ENCODE results near the gene TSHZ3.

Gene TSHZ3

DNA sequence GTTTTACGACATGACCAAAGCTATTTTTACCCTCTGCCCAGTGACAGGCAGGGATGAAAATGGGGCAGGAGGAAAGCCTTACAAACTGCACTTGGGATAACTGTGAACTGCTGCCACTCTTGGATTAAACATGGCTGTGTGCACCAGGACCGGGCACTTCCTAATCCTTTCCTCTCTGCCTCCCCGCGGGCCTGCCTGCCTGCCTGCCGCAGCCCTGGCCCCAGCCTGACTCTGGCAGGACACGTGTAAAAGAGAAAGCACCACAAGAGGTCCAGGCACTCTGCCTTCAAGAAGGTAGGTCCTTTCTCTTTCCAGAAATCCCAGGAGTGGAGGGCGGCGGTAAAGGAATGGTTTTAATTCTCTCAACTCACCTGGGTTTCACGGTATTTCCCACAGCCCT, 4.8 kb downstream of the TSHZ3 start:
- peaks cover 17% of the 10 kb centered on the region for H3K4me1 ChIP-seq (ENCODE audit: control insufficient read depth, low read depth, low read length)
- no peaks in the 10 kb centered on the region for H3K9me3 ChIP-seq (ENCODE audit: control insufficient read depth, low read depth, low read length)
- no peak overlapping the region for H3K27ac ChIP-seq (ENCODE audit: low read length)
- no peaks in the 10 kb centered on the region for H3K36me3 ChIP-seq (ENCODE audit: control insufficient read depth, low read depth, low read length)
- no peak overlapping the region for H3K4me3 ChIP-seq (ENCODE audit: low read length)
- H3K9ac ChIP-seq (ENCODE audit: low read length) = no peak overlapping the region
- peaks cover 44% of the 10 kb centered on the region for H3K27me3 ChIP-seq (ENCODE audit: control insufficient read depth, insufficient read depth, low read length)

GRCh38 chr19:31342926-31343325, 6.3 kb downstream of the TSHZ3 start:
- Histone ChIP-seq H3K36me3 (ENCODE audit: control insufficient read depth, low read depth, low read length) (no peaks in the 10 kb centered on the region), H3K9me3 (ENCODE audit: control insufficient read depth, low read depth, low read length) (no peaks in the 10 kb centered on the region), H3K27ac (ENCODE audit: low read length) (no peak overlapping the region), H3K4me3 (ENCODE audit: low read length) (no peak overlapping the region), H3K4me1 (ENCODE audit: control insufficient read depth, low read depth, low read length) (peaks cover 18% of the 10 kb centered on the region), H3K9ac (ENCODE audit: low read length) (no peak overlapping the region), H3K27me3 (ENCODE audit: control insufficient read depth, insufficient read depth, low read length) (peaks cover 35% of the 10 kb centered on the region)

DNA sequence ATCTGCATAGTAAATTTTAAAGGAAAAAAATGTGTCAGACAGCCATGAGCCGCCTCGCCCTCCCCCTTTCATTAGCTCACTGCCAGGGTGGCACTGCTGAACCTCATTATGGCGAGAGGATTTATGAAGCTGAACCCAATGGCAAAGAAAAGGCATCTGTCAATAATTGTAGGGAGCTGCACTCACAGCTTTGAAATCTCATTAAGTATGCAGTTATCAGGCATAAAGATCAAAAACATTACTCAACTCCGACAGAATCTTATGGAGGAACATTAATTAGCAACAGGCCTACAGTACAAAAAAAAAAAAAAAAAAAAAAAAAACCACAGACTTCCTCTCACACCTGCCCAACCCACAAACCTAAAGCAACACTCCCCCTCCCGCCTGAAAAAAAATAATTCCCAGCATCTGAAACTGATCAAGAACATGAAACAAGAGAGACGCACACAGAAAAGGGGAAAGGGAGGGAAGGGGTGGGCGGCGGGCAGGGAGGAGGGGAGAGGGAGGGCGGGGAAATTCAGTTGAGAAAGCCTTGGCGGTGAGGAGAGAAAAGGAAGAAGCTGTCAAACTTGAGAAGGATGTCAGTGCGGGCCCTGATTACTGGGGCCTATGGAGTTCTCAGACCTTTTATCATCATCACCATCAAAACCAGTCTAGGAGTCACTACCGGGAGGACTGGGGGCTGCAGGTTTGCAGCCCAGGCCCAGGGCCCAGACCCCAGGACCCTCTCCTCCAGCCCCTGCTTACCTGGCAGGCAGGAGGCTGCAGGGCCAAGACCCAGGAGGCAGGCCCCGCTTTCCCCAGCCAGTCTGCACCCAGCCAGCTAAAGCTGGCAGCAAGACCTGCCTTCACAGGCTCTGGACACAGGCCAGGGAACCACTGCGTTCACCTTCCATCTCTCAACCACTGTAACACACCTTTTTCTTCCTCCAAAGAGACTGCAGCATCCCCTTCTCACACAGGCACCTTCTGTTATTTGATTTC, 8.9 kb downstream of the TSHZ3 start:
- no peaks in the 10 kb centered on the region for H3K36me3 ChIP-seq (ENCODE audit: control insufficient read depth, low read depth, low read length)
- peaks cover 9% of the 10 kb centered on the region for H3K27me3 ChIP-seq (ENCODE audit: control insufficient read depth, insufficient read depth, low read length)
- H3K4me3 ChIP-seq (ENCODE audit: low read length) = no peak overlapping the region
- no peak overlapping the region for H3K27ac ChIP-seq (ENCODE audit: low read length)
- H3K4me1 ChIP-seq (ENCODE audit: control insufficient read depth, low read depth, low read length) = peaks cover 11% of the 10 kb centered on the region
- no peak overlapping the region for H3K9ac ChIP-seq (ENCODE audit: low read length)
- H3K9me3 ChIP-seq (ENCODE audit: control insufficient read depth, low read depth, low read length) = no peaks in the 10 kb centered on the region

- no peak overlapping the region for H3K4me3 ChIP-seq (ENCODE audit: low read length)
- no peaks in the 10 kb centered on the region for H3K36me3 ChIP-seq (ENCODE audit: control insufficient read depth, low read depth, low read length)
- no peak overlapping the region for H3K9ac ChIP-seq (ENCODE audit: low read length)
- no peaks in the 10 kb centered on the region for H3K9me3 ChIP-seq (ENCODE audit: control insufficient read depth, low read depth, low read length)
- no peak overlapping the region for H3K27ac ChIP-seq (ENCODE audit: low read length)
- peaks cover 15% of the 10 kb centered on the region for H3K4me1 ChIP-seq (ENCODE audit: control insufficient read depth, low read depth, low read length)
- no peaks in the 10 kb centered on the region for H3K27me3 ChIP-seq (ENCODE audit: control insufficient read depth, insufficient read depth, low read length)
These were observed 9.8 kb downstream of the TSHZ3 start for GRCh38 chr19:31339411-31339810.

- no peak overlapping the region for H3K27ac ChIP-seq (ENCODE audit: low read length)
- no peaks in the 10 kb centered on the region for H3K9me3 ChIP-seq (ENCODE audit: control insufficient read depth, low read depth, low read length)
- no peaks in the 10 kb centered on the region for H3K36me3 ChIP-seq (ENCODE audit: control insufficient read depth, low read depth, low read length)
- H3K4me1 ChIP-seq (ENCODE audit: control insufficient read depth, low read depth, low read length) = peaks cover 20% of the 10 kb centered on the region
- H3K4me3 ChIP-seq (ENCODE audit: low read length) = no peak overlapping the region
- no peak overlapping the region for H3K9ac ChIP-seq (ENCODE audit: low read length)
- H3K27me3 ChIP-seq (ENCODE audit: control insufficient read depth, insufficient read depth, low read length) = no peaks in the 10 kb centered on the region
These were observed 11.0 kb downstream of the TSHZ3 start for GRCh38 chr19:31338069-31338776.

- peaks cover 20% of the 10 kb centered on the region for H3K4me1 ChIP-seq (ENCODE audit: control insufficient read depth, low read depth, low read length)
- H3K27ac ChIP-seq (ENCODE audit: low read length) = no peak overlapping the region
- H3K36me3 ChIP-seq (ENCODE audit: control insufficient read depth, low read depth, low read length) = no peaks in the 10 kb centered on the region
- no peaks in the 10 kb centered on the region for H3K9me3 ChIP-seq (ENCODE audit: control insufficient read depth, low read depth, low read length)
- no peak overlapping the region for H3K9ac ChIP-seq (ENCODE audit: low read length)
- no peak overlapping the region for H3K4me3 ChIP-seq (ENCODE audit: low read length)
- H3K27me3 ChIP-seq (ENCODE audit: control insufficient read depth, insufficient read depth, low read length) = no peaks in the 10 kb centered on the region
These were observed 12.0 kb downstream of the TSHZ3 start for GRCh38 chr19:31337008-31337914.

GRCh38 chr19:31335716-31336115, 13.5 kb downstream of the TSHZ3 start:
- H3K27me3 ChIP-seq (ENCODE audit: control insufficient read depth, insufficient read depth, low read length) = no peaks in the 10 kb centered on the region
- no peaks in the 10 kb centered on the region for H3K36me3 ChIP-seq (ENCODE audit: control insufficient read depth, low read depth, low read length)
- H3K4me1 ChIP-seq (ENCODE audit: control insufficient read depth, low read depth, low read length) = peaks cover 20% of the 10 kb centered on the region
- H3K4me3 ChIP-seq (ENCODE audit: low read length) = no peak overlapping the region
- H3K9ac ChIP-seq (ENCODE audit: low read length) = no peak overlapping the region
- H3K9me3 ChIP-seq (ENCODE audit: control insufficient read depth, low read depth, low read length) = no peaks in the 10 kb centered on the region
- H3K27ac ChIP-seq (ENCODE audit: low read length) = no peak overlapping the region

DNA sequence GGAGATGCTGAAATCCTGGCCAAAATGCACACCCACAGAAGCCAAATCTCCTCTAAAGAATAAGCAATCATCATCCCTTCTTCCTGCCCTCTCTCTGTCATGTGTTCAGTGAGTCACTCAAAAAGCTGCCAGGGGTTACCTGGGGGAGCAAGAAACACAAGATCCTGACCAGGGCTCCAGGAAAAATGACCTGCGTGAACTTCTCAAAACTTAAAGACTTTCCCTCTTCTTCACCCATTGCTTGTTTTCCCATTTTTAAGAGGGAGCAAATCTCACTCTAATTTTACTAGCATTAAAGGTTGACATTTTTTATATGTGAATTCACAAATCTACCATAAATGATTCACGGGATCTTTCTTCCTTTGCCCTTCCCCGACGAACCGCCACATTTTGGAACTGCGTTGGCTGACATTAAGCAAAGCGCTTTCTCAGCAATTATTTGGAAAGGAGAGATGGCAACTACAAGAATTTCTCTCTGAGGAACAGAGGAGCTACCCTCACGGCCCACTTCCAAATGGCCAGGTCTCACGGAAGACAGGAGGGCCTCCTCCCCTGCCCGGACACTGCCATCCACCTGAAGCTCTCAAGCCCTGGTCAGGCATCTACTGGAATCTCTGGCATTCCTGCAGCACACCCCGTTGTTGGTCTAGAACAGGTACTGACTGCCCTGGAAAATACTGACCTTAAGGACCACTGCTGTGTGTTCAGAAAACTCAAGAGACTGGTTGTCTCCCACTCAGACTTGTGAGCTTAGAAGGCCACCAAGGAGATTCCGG, 14.2 kb downstream of the TSHZ3 start:
- Histone ChIP-seq H3K36me3 (ENCODE audit: control insufficient read depth, low read depth, low read length) (no peaks in the 10 kb centered on the region), H3K4me1 (ENCODE audit: control insufficient read depth, low read depth, low read length) (peaks cover 18% of the 10 kb centered on the region), H3K4me3 (ENCODE audit: low read length) (no peak overlapping the region), H3K27ac (ENCODE audit: low read length) (no peak overlapping the region), H3K9ac (ENCODE audit: low read length) (no peak overlapping the region), H3K9me3 (ENCODE audit: control insufficient read depth, low read depth, low read length) (no peaks in the 10 kb centered on the region), H3K27me3 (ENCODE audit: control insufficient read depth, insufficient read depth, low read length) (no peaks in the 10 kb centered on the region)

DNA sequence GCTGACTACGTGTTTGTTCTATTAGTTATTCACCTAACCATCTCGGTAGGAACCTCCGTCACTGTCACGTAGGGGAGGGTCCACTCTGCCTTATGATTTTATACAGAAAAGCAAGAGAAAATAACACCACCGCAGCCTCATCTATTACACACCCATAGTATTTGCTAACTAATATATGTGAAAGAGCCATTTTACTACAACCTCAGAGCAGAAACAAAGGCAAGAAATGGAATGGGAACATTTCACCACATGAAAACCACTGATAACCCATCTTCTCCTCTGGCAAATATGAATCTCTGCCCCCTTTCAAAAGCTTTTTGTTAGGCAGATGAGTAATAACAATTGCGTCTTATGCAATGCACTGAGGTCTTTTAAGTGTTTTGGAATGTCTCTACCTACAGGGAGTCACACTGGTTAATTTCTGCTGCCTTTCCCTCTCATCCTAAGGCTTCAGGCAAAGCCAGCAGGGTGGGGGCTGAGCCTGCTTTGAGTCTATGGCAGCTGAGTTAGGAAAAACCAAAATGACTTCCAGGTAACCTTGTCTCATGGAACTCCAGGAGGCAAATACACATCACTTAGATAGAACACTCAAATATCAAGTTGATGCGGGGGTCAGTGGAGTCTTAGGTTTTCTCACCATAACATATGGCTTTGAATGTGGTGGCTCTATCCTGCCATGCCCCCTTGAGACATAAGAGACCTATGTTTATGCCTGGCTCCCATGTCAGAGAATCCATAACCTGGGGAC, 15.0 kb downstream of the TSHZ3 start:
- Histone ChIP-seq H3K36me3 (ENCODE audit: control insufficient read depth, low read depth, low read length) (no peaks in the 10 kb centered on the region), H3K27ac (ENCODE audit: low read length) (no peak overlapping the region), H3K9ac (ENCODE audit: low read length) (no peak overlapping the region), H3K4me1 (ENCODE audit: control insufficient read depth, low read depth, low read length) (peaks cover 16% of the 10 kb centered on the region), H3K27me3 (ENCODE audit: control insufficient read depth, insufficient read depth, low read length) (no peaks in the 10 kb centered on the region), H3K9me3 (ENCODE audit: control insufficient read depth, low read depth, low read length) (no peaks in the 10 kb centered on the region), H3K4me3 (ENCODE audit: low read length) (no peak overlapping the region)

GRCh38 chr19:31332096-31332495, 17.1 kb downstream of the TSHZ3 start:
- no peaks in the 10 kb centered on the region for H3K9me3 ChIP-seq (ENCODE audit: control insufficient read depth, low read depth, low read length)
- peaks cover 12% of the 10 kb centered on the region for H3K4me1 ChIP-seq (ENCODE audit: control insufficient read depth, low read depth, low read length)
- H3K36me3 ChIP-seq (ENCODE audit: control insufficient read depth, low read depth, low read length) = no peaks in the 10 kb centered on the region
- H3K27me3 ChIP-seq (ENCODE audit: control insufficient read depth, insufficient read depth, low read length) = no peaks in the 10 kb centered on the region
- no peak overlapping the region for H3K9ac ChIP-seq (ENCODE audit: low read length)
- H3K27ac ChIP-seq (ENCODE audit: low read length) = no peak overlapping the region
- H3K4me3 ChIP-seq (ENCODE audit: low read length) = no peak overlapping the region
